IPS DF 6.9 (cell line): ENCODE data around the gene LDLRAD2.

Experiments used
- DNase-seq: peaks from one replicate; pipeline ENCODE4 v3.0.0-alpha.2; 2013; ENCODE audit warnings: low read depth, low spot score
- H3K27ac ChIP-seq: one replicate; pipeline ENCODE4 v1.5.1; 2013; ENCODE audit warnings: low read length, control low read depth
- H3K27me3 ChIP-seq: 2 replicates; pipeline ENCODE4 v1.6.1; 2013; ENCODE audit warnings: mild to moderate bottlenecking, low read length; ENCODE audit not compliant: control insufficient read depth, insufficient read depth
- H3K36me3 ChIP-seq: 2 replicates; pipeline ENCODE4 v1.6.1; 2013; ENCODE audit warnings: low read length; ENCODE audit not compliant: control insufficient read depth, insufficient read depth
- H3K4me1 ChIP-seq: 2 replicates; pipeline ENCODE4 v1.6.1; 2013; ENCODE audit warnings: low read length; ENCODE audit not compliant: control insufficient read depth, insufficient read depth
- H3K4me3 ChIP-seq: 2 replicates; pipeline ENCODE4 v1.5.1; 2013; ENCODE audit warnings: mild to moderate bottlenecking, low read length
- H3K9me3 ChIP-seq: 2 replicates; pipeline ENCODE4 v1.6.1; 2013; ENCODE audit warnings: low read length, inconsistent platforms; ENCODE audit not compliant: control insufficient read depth, insufficient read depth
- WGBS: extraction: QIAGEN DNeasy Blood & Tissue Kit; methylation state at CpG from one replicate; pipeline ENCODE4 v1.1.7; 2013; ENCODE audit warnings: mixed read lengths, missing lambda C conversion rate; ENCODE audit not compliant: insufficient read length, insufficient coverage; 5-methylcytosine and 5-hydroxymethylcytosine counted together

The LDLRAD2 gene

DNA sequence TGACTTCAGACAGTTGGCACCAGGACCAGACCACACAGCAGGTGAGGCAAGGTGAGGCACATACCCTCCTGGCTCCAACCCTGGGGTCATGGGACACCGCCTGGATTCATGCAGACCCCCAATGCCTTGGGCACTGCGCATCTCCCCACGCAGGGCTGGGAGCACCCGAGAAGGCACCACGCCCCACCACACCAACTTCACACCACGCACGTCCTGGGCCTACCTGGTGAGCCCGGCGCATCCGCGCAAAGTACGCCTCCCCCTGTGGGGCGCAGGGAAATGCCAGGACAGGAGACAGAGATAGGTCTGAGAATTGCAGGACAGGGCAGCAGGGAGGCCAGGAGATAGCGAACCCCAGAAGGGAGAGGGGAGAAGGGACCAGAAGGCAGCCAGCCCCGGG, 58.5 kb downstream of the LDLRAD2 start:
- Histone ChIP-seq H3K27ac (no peak overlapping the region), H3K4me3 (no peak overlapping the region), H3K4me1 (no peaks in the 10 kb centered on the region; the same call in none of the 2 replicates), H3K36me3 (peaks cover 38% of the 10 kb centered on the region), H3K9me3 (no peaks in the 10 kb centered on the region), H3K27me3 (no peaks in the 10 kb centered on the region)
- DNase-seq, result no peak
- no CpG with 5 or more reads among the region's 15 CpGs for WGBS

DNA sequence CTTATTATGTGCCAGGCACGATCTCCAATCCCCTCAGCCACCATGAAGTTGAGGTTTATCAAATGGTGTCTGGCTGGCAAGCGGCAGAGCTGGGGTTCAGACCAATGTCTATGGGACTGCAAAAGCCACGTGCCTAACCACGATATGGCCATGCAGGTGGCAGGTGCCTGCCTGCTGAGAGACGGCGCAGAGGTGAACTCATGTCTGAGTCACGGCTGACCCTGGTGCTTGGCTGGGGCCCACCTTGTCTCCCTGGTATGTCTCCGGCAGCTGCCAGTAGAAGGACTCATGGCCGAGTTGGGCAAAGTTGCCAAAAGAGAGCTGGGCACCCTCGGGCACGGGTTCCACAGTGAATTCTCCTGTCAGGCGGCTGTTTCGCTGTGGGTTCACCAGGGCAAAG, 59.9 kb downstream of the LDLRAD2 start:
- no CpG with 5 or more reads among the region's 13 CpGs for WGBS
- Histone ChIP-seq H3K27me3 (no peaks in the 10 kb centered on the region), H3K36me3 (peaks cover 46% of the 10 kb centered on the region), H3K4me1 (no peaks in the 10 kb centered on the region), H3K4me3 (no peak overlapping the region), H3K27ac (no peak overlapping the region), H3K9me3 (no peaks in the 10 kb centered on the region)
- no peak for DNase-seq

DNA sequence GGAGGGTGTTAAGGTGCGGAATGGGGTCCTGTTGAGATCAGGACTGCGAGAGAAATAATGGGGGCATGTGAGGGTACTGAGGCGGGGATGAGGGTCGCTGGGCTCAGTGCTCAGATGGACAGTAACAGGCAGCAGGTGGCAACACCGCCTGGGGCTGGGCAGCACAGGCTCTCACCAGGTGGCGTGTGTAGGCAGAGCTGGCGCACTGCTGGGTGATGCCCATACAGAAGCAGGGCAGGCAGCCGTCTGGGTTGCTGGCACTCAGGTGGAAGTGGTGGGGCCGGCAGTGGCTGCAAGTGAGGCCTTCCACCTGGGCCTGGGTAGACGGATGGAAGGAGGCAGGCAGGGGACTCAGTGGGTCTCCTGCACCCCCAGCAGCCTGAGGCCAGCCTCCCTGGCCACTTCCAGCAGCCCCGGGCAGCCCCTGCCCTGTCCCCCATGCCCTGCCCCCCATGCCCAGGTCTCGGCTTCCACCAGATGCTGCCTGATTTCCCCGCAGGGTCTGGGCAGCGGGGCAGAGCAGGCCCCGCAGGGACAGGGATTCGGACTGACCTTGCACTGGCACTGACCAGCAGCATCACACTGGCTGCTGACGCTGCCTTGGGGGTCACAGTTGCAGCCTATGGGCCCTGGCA, 60.5 kb downstream of the LDLRAD2 start:
- H3K27me3 ChIP-seq, result no peaks in the 10 kb centered on the region
- H3K36me3 ChIP-seq, result peaks cover 46% of the 10 kb centered on the region
- H3K27ac ChIP-seq, result no peak overlapping the region
- H3K9me3 ChIP-seq, result no peaks in the 10 kb centered on the region
- no peaks in the 10 kb centered on the region for H3K4me1 ChIP-seq
- no peak for DNase-seq
- no CpG with 5 or more reads among the region's 17 CpGs for WGBS
- no peak overlapping the region for H3K4me3 ChIP-seq

DNA sequence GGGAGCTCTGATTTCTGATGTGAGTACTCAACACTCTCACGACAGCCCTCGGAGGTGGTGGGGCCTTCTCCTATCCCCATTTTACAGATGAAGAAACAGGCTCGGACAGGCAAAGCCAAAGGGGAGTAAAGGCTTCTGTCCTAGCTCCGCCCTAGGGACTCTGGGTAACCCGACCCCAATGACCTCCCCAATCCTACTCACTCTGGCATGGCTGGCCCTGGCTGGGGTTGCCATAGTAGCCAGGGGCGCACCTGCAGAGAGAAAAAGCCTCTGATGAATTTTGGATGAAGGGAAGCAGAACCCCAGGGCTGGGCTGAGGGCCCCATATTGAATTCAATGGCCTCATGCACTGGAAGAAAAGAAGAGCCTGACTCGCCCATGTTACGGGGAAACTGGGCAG, 61.1 kb downstream of the LDLRAD2 start:
- Histone ChIP-seq H3K9me3 (no peaks in the 10 kb centered on the region), H3K36me3 (peaks cover 51% of the 10 kb centered on the region), H3K27ac (no peak overlapping the region), H3K4me1 (no peaks in the 10 kb centered on the region), H3K4me3 (no peak overlapping the region), H3K27me3 (no peaks in the 10 kb centered on the region)
- no peak for DNase-seq
- no CpG with 5 or more reads among the region's 8 CpGs for WGBS

DNA sequence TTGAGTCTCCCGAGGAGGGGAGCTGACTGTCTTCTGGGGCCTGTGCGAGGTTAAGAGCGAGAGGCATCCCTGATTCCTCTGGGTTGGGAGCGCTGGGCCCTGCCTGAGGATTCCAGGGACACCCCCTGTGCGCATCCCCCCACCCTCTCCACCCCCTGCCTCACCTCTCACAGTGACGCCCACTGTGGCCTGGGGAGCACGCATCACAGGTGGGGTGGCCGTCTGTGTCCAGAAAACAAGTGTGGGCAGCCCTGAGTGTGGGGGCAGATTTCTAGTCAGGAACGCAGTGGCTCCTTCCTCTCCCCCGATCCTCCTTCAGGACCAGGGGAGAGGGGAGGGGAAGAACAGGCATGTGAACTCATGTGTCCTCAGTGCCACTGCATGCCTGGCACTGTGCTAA, 61.7 kb downstream of the LDLRAD2 start:
- no peaks in the 10 kb centered on the region for H3K9me3 ChIP-seq
- peaks cover 55% of the 10 kb centered on the region for H3K36me3 ChIP-seq
- no CpG with 5 or more reads among the region's 10 CpGs for WGBS
- no peaks in the 10 kb centered on the region for H3K4me1 ChIP-seq
- H3K27me3 ChIP-seq, result no peaks in the 10 kb centered on the region
- H3K27ac ChIP-seq, result no peak overlapping the region
- DNase-seq, result no peak
- H3K4me3 ChIP-seq, result no peak overlapping the region

DNA sequence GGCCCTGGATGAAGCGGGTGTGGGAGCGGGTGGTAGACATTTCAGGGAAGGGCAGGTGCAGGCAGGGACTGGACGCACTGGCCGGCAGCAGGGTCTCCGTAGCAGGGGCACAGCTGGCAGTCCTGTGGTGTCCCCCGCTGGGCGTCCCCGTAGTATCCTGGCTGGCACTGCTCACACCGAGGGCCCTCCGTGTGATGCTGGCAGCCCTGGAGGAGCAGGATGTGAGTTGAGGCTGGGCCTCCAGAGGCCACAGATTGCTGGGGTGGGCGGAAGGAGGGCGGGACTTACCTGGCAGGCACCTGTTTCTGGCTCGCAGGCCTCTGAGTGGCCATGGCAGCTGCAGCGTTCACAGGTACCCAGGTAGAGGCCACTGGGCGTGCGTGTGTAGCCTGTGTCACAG, 62.3 kb downstream of the LDLRAD2 start:
- peaks cover 55% of the 10 kb centered on the region for H3K36me3 ChIP-seq
- no CpG with 5 or more reads among the region's 16 CpGs for WGBS

More for the DNA sequence above, 62.3 kb downstream of the LDLRAD2 start:
- no peaks in the 10 kb centered on the region for H3K4me1 ChIP-seq
- no peaks in the 10 kb centered on the region for H3K9me3 ChIP-seq
- no peak overlapping the region for H3K27ac ChIP-seq
- no peak overlapping the region for H3K4me3 ChIP-seq
- H3K27me3 ChIP-seq, result no peaks in the 10 kb centered on the region
- no peak for DNase-seq
